HepG2 (cell line): ENCODE measurements around the gene LBX2. TPM values are rescaled to one million over a fixed set of nuclear protein-coding genes. Genes with fewer than 3 reads are reported as not detected.
A peak's percentile ranks its signal among the peaks of the same experiment; 100 is the strongest.

Experiments used
- ATAC-seq: fragments of 200-7000 bp; cut with Tn5 transposase; 3 replicates; pipeline ENCODE4 v1.9.1; 2020; ENCODE audit warnings: mild to moderate bottlenecking, moderate library complexity
- Bru-seq: library from RNA; stranded (reverse); fragments of 400-500 nt; gene quantifications from one replicate; lab custom pipeline; 2021; lab: Mats Ljungman, UMichigan
- BruChase-seq, 2 experiments: library from RNA; stranded (reverse); fragments of 400-500 nt; gene quantifications; one replicate each; lab custom pipeline; 2021; lab: Mats Ljungman, UMichigan
- BruUV-seq: library from RNA; stranded (reverse); fragments of 400-500 nt; replicated peaks from 2 replicates; lab custom pipeline; 2021; lab: Mats Ljungman, UMichigan
- CTCF ChIA-PET: fragments of 300-600 bp; formaldehyde crosslinking; extraction: SDS; loops from one replicate; lab custom pipeline; 2021; ENCODE audit warnings: low total read pairs, inconsistent platforms, low intra/inter-chr PET ratio; lab: Yijun Ruan, JAX
- POLR2A ChIA-PET: fragments of 350-600 bp; sonication (Branson Sonifier 250); formaldehyde crosslinking; loops from one replicate; lab custom pipeline; 2020; ENCODE audit warnings: antibody characterized with exemption, inconsistent platforms; lab: Yijun Ruan, JAX
- DNase-seq: peaks from one replicate; pipeline ENCODE4 v3.0.0-alpha.2; 2015; ENCODE audit warnings: low spot score
- FAIRE-seq: peaks from 3 replicates; lab custom pipeline; 2011; peaks lifted over from hg19 to GRCh38; lab: Jason Lieb, UNC
- H2AFZ ChIP-seq: one replicate; pipeline ENCODE4 v1.6.1; 2011; ENCODE audit warnings: low read length, inconsistent platforms
- H3K27ac ChIP-seq: fragments of 300-600 bp; 3 replicates; pipeline ENCODE4 v1.8.0; 2011; ENCODE audit warnings: mixed run types, mild to moderate bottlenecking, mixed read lengths, low read length, inconsistent platforms; ENCODE audit not compliant: insufficient read depth; ENCODE audit errors: extremely low read length
- H3K27me3 ChIP-seq, 2 experiments: fragments of 200-600 bp in 1 of 2; 2 replicates in 1 of 2; 3 replicates in 1 of 2; pipeline versions ENCODE4 v1.6.0 to v1.8.0; 2011; ENCODE audit warnings: low read length in 2 of 2, mild to moderate bottlenecking in 2 of 2, moderate library complexity in 2 of 2, inconsistent platforms in 1 of 2; ENCODE audit not compliant: insufficient read depth in 2 of 2, control insufficient read depth in 1 of 2
- H3K36me3 ChIP-seq, 2 experiments: fragments of 200-600 bp in 1 of 2; replicated peaks in 1 of 2; 2 replicates in 1 of 2; 3 replicates in 1 of 2; pipeline versions ENCODE4 v1.5.1 to v1.8.0; 2011; ENCODE audit warnings: low read length in 2 of 2, inconsistent platforms in 1 of 2; ENCODE audit not compliant: insufficient read depth in 2 of 2, control insufficient read depth in 1 of 2
- H3K4me1 ChIP-seq: 2 replicates; pipeline ENCODE4 v1.5.1; 2012; ENCODE audit warnings: low read length, inconsistent platforms; ENCODE audit not compliant: insufficient read depth
- H3K4me2 ChIP-seq: 2 replicates; pipeline ENCODE4 v1.6.0; 2011; ENCODE audit warnings: low read depth, low read length, inconsistent platforms
- H3K4me3 ChIP-seq, 3 experiments: fragments of 200-600 bp in 1 of 3; sonication (generic), shearing (Covaris generic) in 1 of 3; replicated peaks in 1 of 3; 2 replicates each; pipeline ENCODE4 v1.5.1; 2011 to 2016; ENCODE audit warnings: low read length in 3 of 3, inconsistent platforms in 2 of 3, low read depth in 2 of 3, mild to moderate bottlenecking in 2 of 3, control low read depth in 1 of 3, mixed read lengths in 1 of 3; ENCODE audit not compliant: insufficient read depth in 1 of 3
- H3K79me2 ChIP-seq: one replicate; pipeline ENCODE4 v1.6.1; 2011; ENCODE audit warnings: low read length, inconsistent platforms; ENCODE audit not compliant: insufficient read depth
- H3K9ac ChIP-seq: 2 replicates; pipeline ENCODE4 v1.6.0; 2011; ENCODE audit warnings: mild to moderate bottlenecking, low read depth, low read length, inconsistent platforms; ENCODE audit not compliant: insufficient read depth
- H3K9me3 ChIP-seq: 2 replicates; pipeline ENCODE4 v1.5.1; 2012; ENCODE audit warnings: mild to moderate bottlenecking, low read length
- H4K20me1 ChIP-seq: 2 replicates; pipeline ENCODE4 v1.6.0; 2011; ENCODE audit warnings: inconsistent platforms, mild to moderate bottlenecking, low read length, moderate library complexity; ENCODE audit not compliant: insufficient read depth
- ARNT2 ChIP-seq: sonication (generic); formaldehyde crosslinking; IDR thresholded peaks from 2 replicates; pipeline ENCODE4 v1.8.0; 2022; ENCODE audit warnings: mild to moderate bottlenecking, low read depth, missing genetic modification reagents, moderate library complexity
- CEBPB ChIP-seq: IDR thresholded peaks from 2 replicates; pipeline ENCODE4 v1.6.1; 2011; ENCODE audit warnings: low read depth, low read length, improper control_type of control experiment, borderline replicate concordance
- CSRNP1 ChIP-seq: sonication (generic); formaldehyde crosslinking; IDR thresholded peaks from 2 replicates; pipeline ENCODE4 v1.8.1; 2023; ENCODE audit warnings: mild to moderate bottlenecking, missing genetic modification reagents
- HNRNPK ChIP-seq: fragments of 200-400 bp; formaldehyde crosslinking; IDR thresholded peaks from 2 replicates; pipeline ENCODE4 v1.6.1; 2018; ENCODE audit warnings: low read length, low read depth, moderate library complexity, mild to moderate bottlenecking; ENCODE audit not compliant: poor library complexity, severe bottlenecking
- HNRNPL ChIP-seq: fragments of 200-400 bp; formaldehyde crosslinking; IDR thresholded peaks from 2 replicates; pipeline ENCODE4 v1.6.1; 2017; ENCODE audit warnings: mild to moderate bottlenecking, low read depth, low read length
- HOXA5 ChIP-seq: sonication (generic); formaldehyde crosslinking; IDR thresholded peaks from 2 replicates; pipeline ENCODE4 v1.4.0; 2020; ENCODE audit warnings: missing genetic modification reagents
- NCOR1 ChIP-seq: fragments of 200-600 bp; sonication (generic); IDR thresholded peaks from 2 replicates; pipeline ENCODE4 v1.7.0; 2017; ENCODE audit warnings: antibody characterized with exemption, low read length, borderline replicate concordance
- NR2C2 ChIP-seq: sonication (generic); formaldehyde crosslinking; IDR thresholded peaks from 2 replicates; pipeline ENCODE4 v1.4.0; 2020; ENCODE audit warnings: missing genetic modification reagents, mild to moderate bottlenecking, moderate library complexity, borderline replicate concordance
- POGZ ChIP-seq: sonication (generic); formaldehyde crosslinking; IDR thresholded peaks from 2 replicates; pipeline ENCODE4 v1.4.0; 2020; ENCODE audit warnings: mild to moderate bottlenecking, missing genetic modification reagents
- ZBTB1 ChIP-seq: sonication (generic); formaldehyde crosslinking; IDR thresholded peaks from 2 replicates; pipeline ENCODE4 v1.4.0; 2020; ENCODE audit warnings: missing genetic modification reagents, borderline replicate concordance
- ZFY ChIP-seq: sonication (generic); formaldehyde crosslinking; IDR thresholded peaks from 2 replicates; pipeline ENCODE4 v1.4.0; 2020; ENCODE audit warnings: missing genetic modification reagents
- ZKSCAN5 ChIP-seq: sonication (generic); formaldehyde crosslinking; IDR thresholded peaks from 2 replicates; pipeline ENCODE4 v1.5.1; 2020; ENCODE audit warnings: mild to moderate bottlenecking, missing genetic modification reagents
- ZNF33B ChIP-seq: sonication (generic); formaldehyde crosslinking; IDR thresholded peaks from 2 replicates; pipeline ENCODE4 v1.5.1; 2020; ENCODE audit warnings: mild to moderate bottlenecking, missing genetic modification reagents
- ZNF770 ChIP-seq: sonication (generic); formaldehyde crosslinking; IDR thresholded peaks from 2 replicates; pipeline ENCODE4 v1.5.0; 2020; ENCODE audit warnings: mild to moderate bottlenecking, missing genetic modification reagents
- WGBS: methylation state at CpG from one replicate; pipeline ENCODE4 v1.1.6; 2017; ENCODE audit warnings: low lambda C conversion rate; 5-methylcytosine and 5-hydroxymethylcytosine counted together
- in situ Hi-C: cut with HindIII; loops from 2 replicates; pipeline ENCODE4 v1.10.0; 2017; ENCODE audit warnings: low pct_unique_long_range_greater_than_20kb; ENCODE audit not compliant: extremely low pct_ligation_motif_present
- intact Hi-C: fragments of 100-400 bp; cut with micrococcal nuclease; formaldehyde crosslinking; loops from one replicate; pipeline ENCODE4 v1.10.0; 2022; ENCODE audit not compliant: unreplicated experiment
- long read RNA-seq, 2 experiments: library from RNA in 1 of 2; library from polyadenylated mRNA in 1 of 2; stranded (forward) in 1 of 2; unstranded in 1 of 2; transcript quantifications; one replicate each; pipeline ENCODE4 v2.0.0, GENCODE V29; 2019 to 2022
- polyA minus RNA-seq, 3 experiments: library from RNA; depleted of rRNA, polyadenylated mRNA; stranded (reverse); fragments of >200 nt; gene quantifications; 2 replicates each; pipeline ENCODE4 v1.2.3, GENCODE V29; 2011; ENCODE audit warnings: low replicate concordance in 1 of 3
- polyA plus RNA-seq, 8 experiments: library from polyadenylated mRNA; depleted of rRNA in 3 of 8; stranded (reverse) in 7 of 8; unstranded in 1 of 8; fragments of >200 nt; fragmentation: Illumina TruSeq in 4 of 8; extraction: Trizol in 4 of 8; gene quantifications; 2 replicates each; pipeline versions ENCODE4 v1.2.1 to v1.2.3, GENCODE V29; 2011 to 2016; ENCODE audit warnings: low read depth in 4 of 8, missing spikeins in 1 of 8, mixed read lengths in 1 of 8; ENCODE audit not compliant: insufficient read depth in 1 of 8
- total RNA-seq, 5 experiments: library from RNA; depleted of rRNA; stranded (reverse); fragments of >200 nt; fragmentation: Illumina TruSeq; extraction: Trizol; gene quantifications; 2 replicates each; pipeline ENCODE4 v1.2.3, GENCODE V29; 2016; ENCODE audit warnings: low read depth in 1 of 5

LBX2 gene
- total RNA-seq (2016; rRNA removed; fragmentation: Illumina TruSeq; extraction: Trizol) (4.0 and 8.1 TPM in 2 replicates), polyA plus RNA-seq (2011; rRNA removed) (6.4 and 7.3 TPM in 2 replicates), polyA minus RNA-seq (2011; rRNA and poly(A)+ RNA removed; ENCODE audit: low replicate concordance) (0.14 and 7.2 TPM in 2 replicates), Bru-seq, nascent RNA (percentile 72 among the genes with signal in this experiment), BruChase-seq, experiment 1, labeled RNA remaining after a 6-hour chase (percentile 51 among the genes with signal in this experiment), BruChase-seq, experiment 2, labeled RNA remaining after a 2-hour chase (percentile 47 among the genes with signal in this experiment)
- total RNA-seq (2016; cell fraction: cytosol; rRNA removed; fragmentation: Illumina TruSeq; extraction: Trizol; ENCODE audit: low read depth) = 1.6 and 4.3 TPM in 2 replicates
- total RNA-seq (2016; cell fraction: insoluble cytoplasmic fraction; rRNA removed; fragmentation: Illumina TruSeq; extraction: Trizol) = 7.3 and 8.7 TPM in 2 replicates
- 2.9 and 6.9 TPM in 2 replicates for total RNA-seq (2016; cell fraction: membrane; rRNA removed; fragmentation: Illumina TruSeq; extraction: Trizol)
- total RNA-seq (2016; cell fraction: nucleus; rRNA removed; fragmentation: Illumina TruSeq; extraction: Trizol) = 6.7 and 10.5 TPM in 2 replicates
- polyA plus RNA-seq (2011; cell fraction: cytosol; rRNA removed) = 5.1 and 7.2 TPM in 2 replicates
- polyA plus RNA-seq (2011; cell fraction: nucleus; rRNA removed) = 43.6 and 46.5 TPM in 2 replicates
- polyA plus RNA-seq (2012) = 7.8 and 8.2 TPM in 2 replicates
- 3.0 and 3.5 TPM in 2 replicates for polyA plus RNA-seq (2016; cell fraction: cytosol; fragmentation: Illumina TruSeq; extraction: Trizol; ENCODE audit: low read depth)
- 8.9 and 9.5 TPM in 2 replicates for polyA plus RNA-seq (2016; cell fraction: insoluble cytoplasmic fraction; fragmentation: Illumina TruSeq; extraction: Trizol; ENCODE audit: low read depth)
- 4.3 and 5.5 TPM in 2 replicates for polyA plus RNA-seq (2016; cell fraction: membrane; fragmentation: Illumina TruSeq; extraction: Trizol; ENCODE audit: low read depth)
- polyA plus RNA-seq (2016; cell fraction: nucleus; fragmentation: Illumina TruSeq; extraction: Trizol; ENCODE audit: insufficient read depth, low read depth) = 14.4 and 14.6 TPM in 2 replicates
- polyA minus RNA-seq (2011; cell fraction: cytosol; rRNA and poly(A)+ RNA removed) = 3.6 TPM in 2 replicates
- 9.8 and 12.1 TPM in 2 replicates for polyA minus RNA-seq (2011; cell fraction: nucleus; rRNA and poly(A)+ RNA removed)
- long read RNA-seq, experiment 1, transcript LBX2-202 (2 exons, 1,186 nt) = major isoform, 10 of 16 reads
- long read RNA-seq, experiment 1, partial matches to known transcripts = 1 of 16 reads
- long read RNA-seq, experiment 1, other reads (novel, unspliced or antisense) = 3 of 16 reads
- long read RNA-seq, experiment 2, transcript LBX2-202 (2 exons, 1,186 nt) = major isoform, 8 of 27 reads
- long read RNA-seq, experiment 2, transcript LBX2-201 (2 exons, 886 nt) = major isoform, 8 of 27 reads
- long read RNA-seq, experiment 2, partial matches to known transcripts = 7 of 27 reads
- long read RNA-seq, experiment 2, other reads (novel, unspliced or antisense) = 3 of 27 reads

GRCh38 chr2:74499267-74499939 is at the start of gene LBX2:
TSS of gene LBX2 (minus strand) at chr2:74499603. CDS start at chr2:74499537, 66 bp downstream.
- H2AFZ ChIP-seq = no peak within 1 kb of the TSS
- FAIRE-seq (no peak), DNase-seq (no peak), ATAC-seq (peak; percentile 4)
- H3K27me3 ChIP-seq = no peaks in the 10 kb centered on the region; a peak in 1 of 5 replicates
- H4K20me1 ChIP-seq = no peaks in the 10 kb centered on the region
- ChIA-PET POLR2A (interaction anchor here (1.0 to 16.5 kb wide), 9 partner anchors 8 to 69 kb away, joined by 3 to 795 read pairs (median 22); partner anchors contain the start of genes AUP1, CCDC142, DQX1 and HTRA2), CTCF (no interaction called here)
- intact Hi-C loops = loop anchor here (10.0 kb wide), 1 partner anchor 1805 kb away; no protein-coding TSS in a partner anchor
- no peaks in the 10 kb centered on the region for H3K36me3 ChIP-seq
- H3K27ac ChIP-seq = peak within 1 kb of the TSS; percentile 70
- no peaks in the 10 kb centered on the region for H3K9me3 ChIP-seq
- peak within 1 kb of the TSS; percentile 32 to 66 (median 53); a peak in 5 of 6 replicates for H3K4me3 ChIP-seq
- no TSS peak for BruUV-seq
- H3K4me1 ChIP-seq = peaks cover 73% of the 10 kb centered on the region
- H3K4me2 ChIP-seq = peak within 1 kb of the TSS; percentile 92
- in situ Hi-C loops = no loop called here
- peak within 1 kb of the TSS; percentile 50 for H3K9ac ChIP-seq
- H3K79me2 ChIP-seq = peaks cover 30% of the 10 kb centered on the region
- 71% methylated on average over 60 of the region's 65 CpGs for WGBS
- TF ChIP-seq ARNT2 (CRISPR knock-in tag) = peak; percentile 25; the same call in 1 of the 2 replicates
- no peak for TF ChIP-seq CEBPB
- no peak for TF ChIP-seq ZBTB1
- TF ChIP-seq NR2C2 = 0 out of 2 replicates have a peak, but pooled peaks have one; percentile 10
- TF ChIP-seq HNRNPL = no peak
- TF ChIP-seq ZFY (CRISPR knock-in tag) = peak; percentile 67
- TF ChIP-seq ZNF33B = no peak
- TF ChIP-seq HNRNPK = peak; percentile 29
- TF ChIP-seq POGZ (CRISPR knock-in tag) = no peak
- TF ChIP-seq CSRNP1 (CRISPR knock-in tag) = 0 out of 2 replicates have a peak, but pooled peaks have one; percentile 53
- TF ChIP-seq HOXA5 (CRISPR knock-in tag) = peak; percentile 48; the same call in 1 of the 2 replicates
- TF ChIP-seq ZKSCAN5 (CRISPR knock-in tag) = no peak
- TF ChIP-seq NCOR1 = no peak
- TF ChIP-seq ZNF770 (CRISPR knock-in tag) = no peak
